GM23338 (cell line): ENCODE measurements around the gene STT3B. TPM values are rescaled to one million over a fixed set of nuclear protein-coding genes. Genes with fewer than 3 reads are reported as not detected.

Source experiments
- ATAC-seq: fragments of 200-7000 bp; cut with Tn5 transposase; 3 replicates; pipeline ENCODE4 v1.9.1; 2020
- DNase-seq: peaks from one replicate; pipeline ENCODE4 v3.0.0-alpha.2; 2015; ENCODE audit warnings: low spot score
- H2AFZ ChIP-seq: fragments of 200-600 bp; sonication (generic); 2 replicates; pipeline ENCODE4 v1.8.0; 2016; ENCODE audit warnings: antibody characterized with exemption, mild to moderate bottlenecking, moderate library complexity
- H3F3A ChIP-seq: fragments of 200-600 bp; sonication (generic); replicated peaks from 2 replicates; pipeline ENCODE4 v1.8.0; 2017; ENCODE audit warnings: antibody characterized with exemption, mixed run types, low read depth
- H3K27ac ChIP-seq: fragments of 200-600 bp; sonication (generic); 2 replicates; pipeline ENCODE4 v1.6.1; 2016; ENCODE audit warnings: low read depth
- H3K27me3 ChIP-seq: fragments of 200-600 bp; sonication (generic); 2 replicates; pipeline ENCODE4 v1.8.0; 2016; ENCODE audit warnings: mild to moderate bottlenecking, mixed run types, moderate library complexity; ENCODE audit not compliant: insufficient read depth
- H3K36me3 ChIP-seq: fragments of 200-600 bp; sonication (generic); 2 replicates; pipeline ENCODE4 v1.8.0; 2016; ENCODE audit warnings: mild to moderate bottlenecking; ENCODE audit not compliant: insufficient read depth
- H3K4me1 ChIP-seq: fragments of 200-600 bp; sonication (generic); 2 replicates; pipeline ENCODE4 v1.8.0; 2016; ENCODE audit warnings: mild to moderate bottlenecking, moderate library complexity; ENCODE audit not compliant: insufficient read depth
- H3K4me2 ChIP-seq: fragments of 200-600 bp; sonication (generic); 2 replicates; pipeline ENCODE4 v1.7.1; 2017; ENCODE audit warnings: mixed run types
- H3K4me3 ChIP-seq: fragments of 200-600 bp; sonication (generic); 2 replicates; pipeline ENCODE4 v1.6.1; 2016; ENCODE audit warnings: mixed run types
- H3K79me2 ChIP-seq: fragments of 200-600 bp; sonication (generic); replicated peaks from 2 replicates; pipeline ENCODE4 v1.8.0; 2017; ENCODE audit warnings: mild to moderate bottlenecking; ENCODE audit not compliant: insufficient read depth
- H3K9me2 ChIP-seq: fragments of 200-600 bp; sonication (generic); 2 replicates; pipeline ENCODE4 v1.8.0; 2017; ENCODE audit not compliant: insufficient read depth
- H4K20me1 ChIP-seq: fragments of 200-600 bp; sonication (generic); replicated peaks from 2 replicates; pipeline ENCODE4 v1.8.0; 2017; ENCODE audit warnings: mild to moderate bottlenecking; ENCODE audit not compliant: insufficient read depth
- H3K27ac Mint-ChIP-seq: 2 replicates; pipeline ENCODE4 v1.8.0; 2020; ENCODE audit warnings: inconsistent platforms, mild to moderate bottlenecking, moderate library complexity, mixed read lengths
- H3K27me3 Mint-ChIP-seq: 3 replicates; pipeline ENCODE4 v1.8.0; 2022; ENCODE audit warnings: low read depth, mild to moderate bottlenecking, moderate library complexity, mixed read lengths, inconsistent platforms; ENCODE audit not compliant: insufficient read depth, poor library complexity
- H3K36me3 Mint-ChIP-seq: 3 replicates; pipeline ENCODE4 v1.8.0; 2021; ENCODE audit warnings: low read depth, mild to moderate bottlenecking, inconsistent platforms, moderate library complexity, mixed read lengths
- H3K4me1 Mint-ChIP-seq: 3 replicates; pipeline ENCODE4 v1.8.0; 2020; ENCODE audit warnings: mild to moderate bottlenecking, inconsistent platforms, mixed read lengths
- H3K4me3 Mint-ChIP-seq: 3 replicates; pipeline ENCODE4 v1.8.0; 2021; ENCODE audit warnings: moderate library complexity, mild to moderate bottlenecking, inconsistent platforms, mixed read lengths
- H3K9me3 Mint-ChIP-seq: 3 replicates; pipeline ENCODE4 v1.8.0; 2020; ENCODE audit warnings: moderate library complexity, mild to moderate bottlenecking, inconsistent platforms, mixed read lengths
- CREB1 ChIP-seq: fragments of 250-450 bp; sonication (Bioruptor Pico); IDR thresholded peaks from 2 replicates; pipeline ENCODE4 v1.5.0; 2020; ENCODE audit warnings: low read depth, mild to moderate bottlenecking, moderate library complexity
- EZH2 ChIP-seq: fragments of 200-600 bp; sonication (generic); IDR thresholded peaks from one replicate; pipeline ENCODE4 v1.8.0; 2017; ENCODE audit warnings: antibody characterized with exemption, mild to moderate bottlenecking, low read depth; ENCODE audit not compliant: unreplicated experiment
- JUNB ChIP-seq: IDR thresholded peaks from one replicate; pipeline ENCODE4 v1.6.1; 2016; ENCODE audit warnings: antibody characterized with exemption; ENCODE audit not compliant: unreplicated experiment
- POLR2AphosphoS5 ChIP-seq: IDR thresholded peaks from 2 replicates; pipeline ENCODE4 v1.6.1; 2016; ENCODE audit warnings: antibody characterized with exemption, low read depth
- STAT1 ChIP-seq: IDR thresholded peaks from one replicate; pipeline ENCODE4 v1.6.1; 2016; ENCODE audit warnings: antibody characterized with exemption; ENCODE audit not compliant: unreplicated experiment
- ZNF331 ChIP-seq: fragments of 250-450 bp; sonication (Bioruptor Pico); IDR thresholded peaks from 2 replicates; pipeline ENCODE4 v1.5.0; 2020; ENCODE audit warnings: low read depth, mild to moderate bottlenecking, moderate library complexity
- polyA plus RNA-seq: library from polyadenylated mRNA; unstranded; fragments of >200 nt; fragmentation: Nextera tagmentation; extraction: Ambion mirVana; gene quantifications from 2 replicates; pipeline ENCODE4 v1.2.1, GENCODE V29; 2016
- total RNA-seq: library from RNA; depleted of rRNA; stranded (reverse); fragments of >200 nt; shearing (Covaris generic); gene quantifications from 2 replicates; pipeline ENCODE4 v1.2.3, GENCODE V29; 2014
- TF ChIP-seq, protein P1 (sequence below): IDR thresholded peaks from one replicate; pipeline ENCODE4 v1.6.1; 2018; ENCODE audit warnings: antibody characterized with exemption; ENCODE audit not compliant: unreplicated experiment
- TF ChIP-seq, protein P2 (sequence below): IDR thresholded peaks from 2 replicates; pipeline ENCODE4 v1.6.1; 2016; ENCODE audit warnings: antibody characterized with exemption
- TF ChIP-seq, protein P3 (sequence below): fragments of 250-450 bp; sonication (Bioruptor Pico); IDR thresholded peaks from 2 replicates; pipeline ENCODE4 v1.5.0; 2020; ENCODE audit warnings: mild to moderate bottlenecking, moderate library complexity

STT3B gene
- total and polyA plus RNA-seq, 2 experiments from 2014 or later, result 44.1 to 167 TPM

DNA sequence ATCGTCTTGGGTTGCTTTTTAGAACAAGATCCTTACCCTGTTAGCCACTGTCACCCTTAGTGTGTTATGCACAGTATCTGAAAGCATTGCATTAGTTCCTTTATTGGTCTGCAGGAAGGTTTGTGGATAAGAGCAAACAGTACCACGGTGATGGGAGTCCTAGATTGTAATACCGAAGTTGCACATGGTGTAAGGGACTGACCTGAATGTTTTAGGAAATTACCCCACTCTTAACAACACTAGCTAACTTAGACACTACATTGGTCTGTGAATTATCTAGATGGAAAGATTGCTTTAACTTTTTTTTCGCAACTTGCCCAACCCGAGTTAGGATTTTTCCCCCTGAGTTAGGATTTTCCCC, 1.3 kb downstream of the STT3B start (continued):
- TF ChIP-seq, protein P1, sequence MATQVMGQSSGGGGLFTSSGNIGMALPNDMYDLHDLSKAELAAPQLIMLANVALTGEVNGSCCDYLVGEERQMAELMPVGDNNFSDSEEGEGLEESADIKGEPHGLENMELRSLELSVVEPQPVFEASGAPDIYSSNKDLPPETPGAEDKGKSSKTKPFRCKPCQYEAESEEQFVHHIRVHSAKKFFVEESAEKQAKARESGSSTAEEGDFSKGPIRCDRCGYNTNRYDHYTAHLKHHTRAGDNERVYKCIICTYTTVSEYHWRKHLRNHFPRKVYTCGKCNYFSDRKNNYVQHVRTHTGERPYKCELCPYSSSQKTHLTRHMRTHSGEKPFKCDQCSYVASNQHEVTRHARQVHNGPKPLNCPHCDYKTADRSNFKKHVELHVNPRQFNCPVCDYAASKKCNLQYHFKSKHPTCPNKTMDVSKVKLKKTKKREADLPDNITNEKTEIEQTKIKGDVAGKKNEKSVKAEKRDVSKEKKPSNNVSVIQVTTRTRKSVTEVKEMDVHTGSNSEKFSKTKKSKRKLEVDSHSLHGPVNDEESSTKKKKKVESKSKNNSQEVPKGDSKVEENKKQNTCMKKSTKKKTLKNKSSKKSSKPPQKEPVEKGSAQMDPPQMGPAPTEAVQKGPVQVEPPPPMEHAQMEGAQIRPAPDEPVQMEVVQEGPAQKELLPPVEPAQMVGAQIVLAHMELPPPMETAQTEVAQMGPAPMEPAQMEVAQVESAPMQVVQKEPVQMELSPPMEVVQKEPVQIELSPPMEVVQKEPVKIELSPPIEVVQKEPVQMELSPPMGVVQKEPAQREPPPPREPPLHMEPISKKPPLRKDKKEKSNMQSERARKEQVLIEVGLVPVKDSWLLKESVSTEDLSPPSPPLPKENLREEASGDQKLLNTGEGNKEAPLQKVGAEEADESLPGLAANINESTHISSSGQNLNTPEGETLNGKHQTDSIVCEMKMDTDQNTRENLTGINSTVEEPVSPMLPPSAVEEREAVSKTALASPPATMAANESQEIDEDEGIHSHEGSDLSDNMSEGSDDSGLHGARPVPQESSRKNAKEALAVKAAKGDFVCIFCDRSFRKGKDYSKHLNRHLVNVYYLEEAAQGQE, result no peak
- TF ChIP-seq, protein P2, sequence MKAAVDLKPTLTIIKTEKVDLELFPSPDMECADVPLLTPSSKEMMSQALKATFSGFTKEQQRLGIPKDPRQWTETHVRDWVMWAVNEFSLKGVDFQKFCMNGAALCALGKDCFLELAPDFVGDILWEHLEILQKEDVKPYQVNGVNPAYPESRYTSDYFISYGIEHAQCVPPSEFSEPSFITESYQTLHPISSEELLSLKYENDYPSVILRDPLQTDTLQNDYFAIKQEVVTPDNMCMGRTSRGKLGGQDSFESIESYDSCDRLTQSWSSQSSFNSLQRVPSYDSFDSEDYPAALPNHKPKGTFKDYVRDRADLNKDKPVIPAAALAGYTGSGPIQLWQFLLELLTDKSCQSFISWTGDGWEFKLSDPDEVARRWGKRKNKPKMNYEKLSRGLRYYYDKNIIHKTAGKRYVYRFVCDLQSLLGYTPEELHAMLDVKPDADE, result no peak
- TF ChIP-seq CREB1 (CRISPR knock-in tag) (no peak), POLR2AphosphoS5 (no peak), JUNB (no peak)

DNA sequence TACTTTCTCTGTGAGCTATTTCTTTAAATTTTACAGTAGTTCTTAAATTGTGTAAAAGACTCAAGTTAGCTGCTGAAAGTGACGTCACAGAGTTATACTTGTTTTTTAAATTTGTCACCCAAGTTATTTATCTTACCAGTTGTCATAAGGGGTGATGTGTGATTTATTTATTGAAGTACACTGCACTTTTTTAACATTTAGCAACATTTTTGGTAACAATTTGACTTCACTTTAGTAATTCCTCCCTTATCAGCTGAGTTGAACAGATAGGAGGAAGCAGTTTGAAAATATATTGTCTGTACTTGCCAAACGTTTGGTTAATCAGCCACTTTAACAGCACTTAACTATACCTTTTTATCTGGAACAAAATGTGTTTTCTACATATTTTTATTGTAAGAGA, 3.8 kb downstream of the STT3B start:
- Histone ChIP-seq H3K4me1 (peaks cover 51% of the 10 kb centered on the region), H3K79me2 (peaks cover 82% of the 10 kb centered on the region), H3K27me3 (no peaks in the 10 kb centered on the region), H3K4me3 (peak overlapping the region; percentile 34; the same call in 1 of the 2 replicates), H3K9me2 (no peaks in the 10 kb centered on the region), H2AFZ (no peak overlapping the region), H3K4me2 (peak overlapping the region; percentile 48), H4K20me1 (peaks cover 43% of the 10 kb centered on the region), H3K36me3 (no peaks in the 10 kb centered on the region), H3F3A (peaks cover 3% of the 10 kb centered on the region; the same call in 1 of the 2 replicates), H3K27ac (no peak overlapping the region)
- H3K4me3 Mint-ChIP-seq, result peak overlapping the region; percentile 58
- ATAC-seq, result no peak
- peaks cover 55% of the 10 kb centered on the region for H3K4me1 Mint-ChIP-seq
- H3K27me3 Mint-ChIP-seq, result peaks cover 7% of the 10 kb centered on the region
- H3K9me3 Mint-ChIP-seq, result no peaks in the 10 kb centered on the region; the same call in 2 of the 3 replicates
- H3K36me3 Mint-ChIP-seq, result no peaks in the 10 kb centered on the region
- DNase-seq, result no peak
- H3K27ac Mint-ChIP-seq, result no peak overlapping the region
- TF ChIP-seq, protein P2, result no peak
- TF ChIP-seq, protein P1, result no peak
- TF ChIP-seq CREB1 (CRISPR knock-in tag) (no peak), EZH2 (no peak), ZNF331 (CRISPR knock-in tag) (no peak), STAT1 (no peak), JUNB (no peak)
- TF ChIP-seq, protein P3, sequence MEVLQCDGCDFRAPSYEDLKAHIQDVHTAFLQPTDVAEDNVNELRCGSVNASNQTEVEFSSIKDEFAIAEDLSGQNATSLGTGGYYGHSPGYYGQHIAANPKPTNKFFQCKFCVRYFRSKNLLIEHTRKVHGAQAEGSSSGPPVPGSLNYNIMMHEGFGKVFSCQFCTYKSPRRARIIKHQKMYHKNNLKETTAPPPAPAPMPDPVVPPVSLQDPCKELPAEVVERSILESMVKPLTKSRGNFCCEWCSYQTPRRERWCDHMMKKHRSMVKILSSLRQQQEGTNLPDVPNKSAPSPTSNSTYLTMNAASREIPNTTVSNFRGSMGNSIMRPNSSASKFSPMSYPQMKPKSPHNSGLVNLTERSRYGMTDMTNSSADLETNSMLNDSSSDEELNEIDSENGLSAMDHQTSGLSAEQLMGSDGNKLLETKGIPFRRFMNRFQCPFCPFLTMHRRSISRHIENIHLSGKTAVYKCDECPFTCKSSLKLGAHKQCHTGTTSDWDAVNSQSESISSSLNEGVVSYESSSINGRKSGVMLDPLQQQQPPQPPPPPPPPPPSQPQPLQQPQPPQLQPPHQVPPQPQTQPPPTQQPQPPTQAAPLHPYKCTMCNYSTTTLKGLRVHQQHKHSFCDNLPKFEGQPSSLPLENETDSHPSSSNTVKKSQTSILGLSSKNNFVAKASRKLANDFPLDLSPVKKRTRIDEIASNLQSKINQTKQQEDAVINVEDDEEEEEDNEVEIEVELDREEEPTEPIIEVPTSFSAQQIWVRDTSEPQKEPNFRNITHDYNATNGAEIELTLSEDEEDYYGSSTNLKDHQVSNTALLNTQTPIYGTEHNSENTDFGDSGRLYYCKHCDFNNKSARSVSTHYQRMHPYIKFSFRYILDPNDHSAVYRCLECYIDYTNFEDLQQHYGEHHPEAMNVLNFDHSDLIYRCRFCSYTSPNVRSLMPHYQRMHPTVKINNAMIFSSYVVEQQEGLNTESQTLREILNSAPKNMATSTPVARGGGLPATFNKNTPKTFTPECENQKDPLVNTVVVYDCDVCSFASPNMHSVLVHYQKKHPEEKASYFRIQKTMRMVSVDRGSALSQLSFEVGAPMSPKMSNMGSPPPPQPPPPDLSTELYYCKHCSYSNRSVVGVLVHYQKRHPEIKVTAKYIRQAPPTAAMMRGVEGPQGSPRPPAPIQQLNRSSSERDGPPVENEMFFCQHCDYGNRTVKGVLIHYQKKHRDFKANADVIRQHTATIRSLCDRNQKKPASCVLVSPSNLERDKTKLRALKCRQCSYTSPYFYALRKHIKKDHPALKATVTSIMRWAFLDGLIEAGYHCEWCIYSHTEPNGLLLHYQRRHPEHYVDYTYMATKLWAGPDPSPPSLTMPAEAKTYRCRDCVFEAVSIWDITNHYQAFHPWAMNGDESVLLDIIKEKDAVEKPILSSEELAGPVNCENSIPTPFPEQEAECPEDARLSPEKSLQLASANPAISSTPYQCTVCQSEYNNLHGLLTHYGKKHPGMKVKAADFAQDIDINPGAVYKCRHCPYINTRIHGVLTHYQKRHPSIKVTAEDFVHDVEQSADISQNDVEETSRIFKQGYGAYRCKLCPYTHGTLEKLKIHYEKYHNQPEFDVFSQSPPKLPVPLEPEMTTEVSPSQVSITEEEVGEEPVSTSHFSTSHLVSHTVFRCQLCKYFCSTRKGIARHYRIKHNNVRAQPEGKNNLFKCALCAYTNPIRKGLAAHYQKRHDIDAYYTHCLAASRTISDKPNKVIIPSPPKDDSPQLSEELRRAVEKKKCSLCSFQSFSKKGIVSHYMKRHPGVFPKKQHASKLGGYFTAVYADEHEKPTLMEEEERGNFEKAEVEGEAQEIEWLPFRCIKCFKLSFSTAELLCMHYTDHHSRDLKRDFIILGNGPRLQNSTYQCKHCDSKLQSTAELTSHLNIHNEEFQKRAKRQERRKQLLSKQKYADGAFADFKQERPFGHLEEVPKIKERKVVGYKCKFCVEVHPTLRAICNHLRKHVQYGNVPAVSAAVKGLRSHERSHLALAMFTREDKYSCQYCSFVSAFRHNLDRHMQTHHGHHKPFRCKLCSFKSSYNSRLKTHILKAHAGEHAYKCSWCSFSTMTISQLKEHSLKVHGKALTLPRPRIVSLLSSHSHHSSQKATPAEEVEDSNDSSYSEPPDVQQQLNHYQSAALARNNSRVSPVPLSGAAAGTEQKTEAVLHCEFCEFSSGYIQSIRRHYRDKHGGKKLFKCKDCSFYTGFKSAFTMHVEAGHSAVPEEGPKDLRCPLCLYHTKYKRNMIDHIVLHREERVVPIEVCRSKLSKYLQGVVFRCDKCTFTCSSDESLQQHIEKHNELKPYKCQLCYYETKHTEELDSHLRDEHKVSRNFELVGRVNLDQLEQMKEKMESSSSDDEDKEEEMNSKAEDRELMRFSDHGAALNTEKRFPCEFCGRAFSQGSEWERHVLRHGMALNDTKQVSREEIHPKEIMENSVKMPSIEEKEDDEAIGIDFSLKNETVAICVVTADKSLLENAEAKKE (CRISPR knock-in tag), result no peak
